GM19372 (cell line): ENCODE results near the gene PPT2.
"Not testable (repeated sequence)": the region's sequence is repeated elsewhere in the genome, so short reads cannot be mapped to it uniquely, and the experiment has no call there.

Source experiments
- ATAC-seq: cut with Tn5 transposase; IDR thresholded peaks from one replicate; pipeline ENCODE4 v1.9.1; 2021; ENCODE audit warnings: mild to moderate bottlenecking, low read depth, moderate library complexity; ENCODE audit not compliant: unreplicated experiment

Gene PPT2

DNA sequence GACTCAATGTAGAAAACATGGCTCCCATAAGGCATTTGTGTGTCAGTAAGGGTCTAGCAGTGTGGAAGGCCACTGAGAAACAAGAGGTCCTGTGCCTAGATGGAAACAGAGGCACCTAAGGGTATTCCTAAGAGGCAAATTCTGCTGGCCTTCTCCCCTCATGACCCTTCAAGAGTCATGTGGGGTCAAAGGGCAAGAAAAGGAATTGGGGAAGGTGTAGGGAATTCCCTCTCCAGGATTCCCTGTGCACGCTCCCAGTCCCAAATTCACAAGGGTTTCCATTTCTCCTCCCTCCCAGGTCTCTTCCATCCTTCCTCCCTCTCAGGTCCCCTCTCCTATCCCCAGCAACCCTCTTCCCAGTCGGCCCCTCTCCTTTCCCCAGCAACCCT is 21.4 kb downstream of the PPT2 start:
- no peak for ATAC-seq

DNA sequence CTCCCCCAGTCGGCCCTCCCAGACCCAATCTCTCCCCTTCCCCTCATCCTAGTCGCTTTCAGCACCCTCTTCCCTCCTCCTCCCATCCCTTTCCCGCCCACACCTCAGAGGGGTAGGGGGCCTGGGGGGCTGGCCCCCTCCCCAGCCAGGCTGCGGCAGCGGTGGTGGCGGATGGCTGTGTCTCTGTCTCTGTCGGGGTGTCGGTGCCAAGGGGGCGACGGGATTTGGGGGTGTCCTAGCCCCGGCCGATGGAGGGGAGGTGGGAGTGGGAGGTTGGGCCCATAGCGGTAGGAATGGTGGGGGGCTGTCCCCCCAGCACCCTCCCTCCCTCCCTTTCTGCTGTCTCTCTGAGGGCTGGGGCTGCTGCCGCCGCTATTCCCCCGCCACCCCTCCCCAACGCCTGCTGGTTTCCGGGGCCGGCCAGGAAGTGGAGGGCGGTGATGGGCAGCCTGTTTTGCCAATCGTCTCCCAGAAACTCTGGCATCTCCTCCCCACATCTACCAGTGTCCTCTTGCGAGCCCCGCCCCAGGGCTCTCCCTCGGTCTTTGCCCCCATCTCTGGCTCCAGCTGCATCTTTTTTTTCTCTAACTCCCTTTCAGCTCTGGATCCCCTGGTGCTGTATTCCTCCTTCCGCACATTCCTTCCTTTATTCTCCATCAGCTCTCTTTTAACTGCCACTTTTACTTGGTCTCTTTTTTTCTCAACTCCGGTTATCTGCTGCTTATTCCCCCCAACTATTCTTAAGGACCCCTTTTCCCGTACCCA is 22.0 kb downstream of the PPT2 start, which contains the start of gene AGPAT1:
AGPAT1 (minus strand) TSS at position 374 of the 765 bp plus-strand sequence. CDS start 4,588 bp downstream, outside the sequence.
- no peak for ATAC-seq

DNA sequence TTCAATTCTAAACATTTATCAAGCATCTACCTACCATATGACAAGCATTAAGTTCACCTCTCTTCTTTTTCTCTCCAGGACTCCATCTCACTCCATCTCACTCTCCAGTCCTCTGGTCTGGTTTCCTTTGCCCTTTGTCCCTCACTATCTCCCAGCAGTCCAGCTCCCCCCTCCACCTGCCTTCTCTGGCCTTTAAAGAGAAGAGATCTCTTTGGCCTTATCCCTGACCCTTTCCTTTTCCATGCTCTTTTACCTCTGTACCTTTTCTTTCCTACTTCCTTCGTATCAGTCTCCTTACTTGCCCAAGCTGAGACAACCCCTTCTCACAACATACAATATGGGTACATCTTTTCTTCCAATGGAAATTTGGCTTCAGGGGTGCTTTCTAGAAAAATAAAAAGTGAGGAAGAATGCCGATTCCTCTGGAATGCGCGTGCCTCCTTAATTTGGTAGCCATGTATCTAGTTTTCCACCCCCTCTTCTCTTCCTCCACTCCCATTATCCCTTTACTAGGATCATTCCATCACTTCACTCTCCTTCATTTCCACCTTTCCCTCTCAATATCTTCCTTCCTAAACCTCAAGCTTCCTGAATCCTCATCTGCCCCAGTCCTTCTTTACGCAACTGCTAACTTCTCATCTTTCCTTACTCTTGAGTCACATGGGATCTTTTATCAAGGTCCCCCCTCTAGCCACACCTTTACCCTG is 22.7 kb downstream of the PPT2 start:
- ATAC-seq = no peak

DNA sequence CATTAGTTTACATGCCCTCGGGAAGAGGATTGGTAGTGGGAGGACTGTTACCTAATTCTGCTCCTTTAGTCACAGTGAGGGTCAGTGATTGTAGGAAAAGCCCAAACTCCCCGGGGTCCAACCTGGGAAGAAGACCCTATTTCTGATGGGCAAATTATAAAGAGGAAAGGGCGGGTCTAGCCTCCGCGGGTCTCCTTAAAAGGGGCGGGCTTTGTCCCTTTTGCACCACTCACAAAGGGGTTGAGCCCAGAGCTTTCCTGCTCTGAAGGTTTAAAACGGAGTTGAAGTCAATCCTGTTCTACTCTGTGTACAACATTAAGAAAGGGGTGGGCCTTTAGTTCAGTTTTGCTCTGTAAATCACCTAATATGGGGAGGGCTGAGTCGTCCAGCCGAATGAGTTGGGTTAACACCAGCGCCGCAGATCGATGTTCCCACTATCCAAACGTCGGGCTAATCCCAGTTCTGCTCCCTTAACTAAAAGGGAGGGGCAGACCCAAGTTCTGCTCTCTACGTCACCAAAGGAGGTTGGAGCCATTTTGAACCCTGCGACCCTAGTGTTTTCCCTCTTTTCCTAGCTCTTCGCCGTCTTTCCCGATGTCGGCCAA is 23.3 kb downstream of the PPT2 start:
- no peak for ATAC-seq

DNA sequence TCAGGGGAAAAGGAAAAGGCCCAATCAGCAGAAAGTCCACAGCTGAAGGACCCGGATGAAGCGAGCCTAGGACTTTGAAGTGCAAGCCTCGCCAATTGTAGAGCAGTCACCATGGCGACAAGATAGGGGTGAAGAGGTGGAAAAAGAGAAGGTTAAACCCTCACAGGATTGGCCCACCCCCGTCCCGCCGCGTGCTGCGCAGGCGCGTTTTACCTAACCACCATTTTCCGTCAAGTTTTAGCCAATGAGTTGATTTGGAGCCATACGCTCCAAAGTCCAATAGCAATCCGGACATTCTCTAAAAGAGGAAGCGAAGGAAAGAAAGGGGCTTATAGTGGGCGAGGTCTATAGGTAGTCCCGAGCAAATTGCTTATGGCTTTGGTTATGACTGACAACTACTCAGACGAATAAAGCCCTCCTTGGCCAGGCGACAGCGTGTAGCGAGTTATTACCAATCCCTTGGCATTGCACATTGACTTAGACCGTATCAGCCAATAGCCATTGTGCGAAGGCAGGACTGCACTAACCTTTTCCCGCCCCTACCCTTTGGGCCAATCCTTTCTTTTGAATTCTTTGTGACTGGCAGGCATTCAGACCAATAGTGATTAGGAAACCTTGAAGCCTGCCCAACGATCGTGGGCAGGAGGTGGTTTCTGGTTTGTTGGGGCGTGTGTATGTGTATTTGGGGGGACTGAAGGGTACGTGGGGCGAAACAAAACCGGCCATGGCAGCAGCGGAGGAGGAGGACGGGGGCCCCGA is 24.0 kb downstream of the PPT2 start, which contains the start of gene RNF5:
RNF5 (plus strand) TSS at position 618 of the 759 bp plus-strand sequence; CDS start at position 725, 107 bp downstream.
- ATAC-seq = peak; percentile 81

DNA sequence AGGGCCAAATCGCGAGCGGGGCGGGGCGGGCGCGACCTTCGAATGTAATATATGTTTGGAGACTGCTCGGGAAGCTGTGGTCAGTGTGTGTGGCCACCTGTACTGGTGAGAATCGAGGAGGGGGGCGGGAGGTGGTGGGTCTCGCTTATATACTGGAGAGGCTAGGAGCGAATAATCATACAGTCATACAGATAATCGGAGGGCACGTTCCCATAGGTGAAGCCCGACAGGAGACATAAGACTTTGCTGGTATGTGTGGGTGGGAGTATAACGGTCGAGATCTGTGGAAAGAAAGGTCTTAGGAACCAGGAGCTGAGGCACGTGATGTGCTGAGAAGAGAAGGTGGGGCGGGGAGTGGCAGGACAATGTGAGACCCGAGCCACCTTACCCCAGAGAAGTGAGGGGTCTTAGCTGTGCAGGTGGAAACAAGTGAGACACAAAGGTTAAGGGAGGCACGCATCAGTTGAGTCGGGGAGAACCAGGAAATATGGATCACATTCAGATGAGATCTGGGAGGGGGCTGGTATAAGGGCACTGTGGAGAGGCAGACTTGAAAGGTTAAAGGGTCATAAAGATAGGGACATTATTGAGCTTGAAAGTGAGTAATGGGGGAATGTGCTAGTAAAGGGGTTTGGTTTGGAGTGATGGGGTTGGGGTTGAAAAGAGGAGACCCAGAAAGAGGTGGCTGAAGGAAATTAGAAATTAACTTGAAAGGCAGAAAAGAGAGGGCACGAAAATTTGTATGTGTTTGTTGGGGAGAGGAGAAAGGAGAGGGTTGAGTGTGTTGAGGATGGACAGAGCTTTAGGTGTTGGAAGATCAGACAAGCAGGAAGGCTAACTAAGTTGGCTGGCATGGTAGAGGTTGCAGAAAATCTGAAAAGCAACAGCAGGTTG is 24.9 kb downstream of the PPT2 start:
- no peak for ATAC-seq

GRCh38 chr6:32179766-32180405 is 25.9 kb downstream of the PPT2 start:
- no peak for ATAC-seq

DNA sequence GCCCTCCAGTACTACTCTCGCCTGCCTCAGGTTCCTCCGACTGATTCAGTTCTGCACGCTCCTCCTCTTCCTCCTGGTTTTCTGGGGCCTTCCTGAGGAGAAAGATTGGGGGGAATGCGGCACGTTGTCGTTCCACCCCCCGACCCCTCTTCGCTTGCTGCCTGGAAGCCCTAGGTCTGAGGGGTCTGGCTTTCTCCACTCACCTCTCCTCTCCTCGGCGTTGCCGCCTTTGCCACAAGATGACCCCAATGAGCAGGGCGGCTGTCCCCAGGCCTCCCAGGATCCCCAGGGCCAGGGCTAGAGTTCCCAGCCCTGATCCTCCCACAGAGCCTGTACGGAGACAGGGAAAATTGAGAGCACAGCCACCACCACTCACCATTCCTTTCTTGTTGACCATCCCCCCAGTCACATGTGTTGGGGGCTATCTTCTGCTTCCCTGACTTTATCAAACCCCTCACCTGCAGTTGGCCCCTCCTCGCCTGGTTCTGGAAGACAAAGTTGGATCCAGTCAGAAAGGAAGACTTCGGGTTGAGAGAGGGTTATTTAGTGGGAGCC is 27.3 kb downstream of the PPT2 start:
- ATAC-seq = no peak

- no peak for ATAC-seq
Observed at GRCh38 chr6:32181915-32182529, 28.1 kb downstream of the PPT2 start.

GRCh38 chr6:32182555-32182981 is 28.6 kb downstream of the PPT2 start:
- ATAC-seq = no peak

- ATAC-seq = no peak
Observed at GRCh38 chr6:32183030-32183429, 29.1 kb downstream of the PPT2 start.

DNA sequence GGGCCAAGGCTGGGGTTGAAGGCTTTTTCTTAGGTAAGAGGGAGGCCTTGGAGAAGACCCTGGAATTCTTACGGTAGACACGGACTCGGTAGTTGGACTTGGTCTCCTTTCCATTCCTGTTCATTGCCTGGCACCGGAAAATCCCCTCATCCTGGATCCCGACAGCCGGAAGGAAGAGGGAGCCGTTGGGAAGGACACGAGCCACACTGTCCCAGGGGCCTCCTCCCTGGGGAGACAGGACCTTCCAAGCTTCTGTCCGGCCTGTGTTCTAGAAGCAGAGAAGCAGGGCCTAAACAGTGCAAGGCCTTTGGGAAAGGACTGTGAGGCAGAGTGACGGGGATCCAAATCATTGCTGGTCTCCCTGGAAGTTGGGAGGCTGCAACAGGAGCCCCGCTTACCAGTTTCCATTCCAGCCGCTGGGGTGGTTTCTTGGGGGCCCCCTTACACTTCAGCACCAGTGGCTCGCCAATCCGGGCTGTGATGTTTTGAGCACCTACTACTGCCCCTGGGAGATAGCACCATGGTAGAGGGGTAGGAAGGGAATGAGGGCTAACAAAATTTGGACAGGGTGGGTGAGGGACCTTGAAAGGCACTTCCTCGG is 29.6 kb downstream of the PPT2 start:
- no peak for ATAC-seq

DNA sequence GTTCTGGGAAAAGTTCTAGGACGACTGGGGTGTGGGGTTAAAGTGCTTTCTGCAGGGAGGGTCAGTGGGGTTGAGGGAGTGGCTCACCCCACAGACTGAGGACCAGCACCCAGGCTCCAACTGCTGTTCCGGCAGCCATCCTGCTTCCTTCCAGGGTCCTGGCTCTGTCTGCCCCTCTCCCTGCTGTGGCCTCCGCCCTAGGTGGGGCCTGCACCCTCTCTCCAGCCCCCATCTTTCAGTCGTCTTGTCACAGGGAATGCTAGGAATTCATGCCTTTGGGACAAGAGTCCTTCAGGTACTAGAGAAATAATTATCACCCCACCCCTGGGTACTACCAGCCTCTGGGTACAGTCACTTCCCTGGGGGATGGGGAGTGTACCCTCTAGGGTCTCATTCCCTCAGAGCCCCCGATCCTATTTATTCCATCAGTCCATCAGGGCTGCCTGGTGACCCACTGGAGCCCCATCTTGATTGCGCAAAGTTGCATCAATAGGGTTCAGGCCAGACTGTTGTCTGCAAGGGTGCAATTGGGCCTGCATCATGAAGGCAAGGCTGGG is 30.2 kb downstream of the PPT2 start, which contains the start of gene AGER:
AGER (minus strand) TSS at position 170 of the 557 bp plus-strand sequence; CDS start at position 139, 31 bp downstream.
- ATAC-seq = no peak

- ATAC-seq = not testable (repeated sequence)
Observed at GRCh38 chr6:32185681-32186131, 31.8 kb downstream of the PPT2 start.

DNA sequence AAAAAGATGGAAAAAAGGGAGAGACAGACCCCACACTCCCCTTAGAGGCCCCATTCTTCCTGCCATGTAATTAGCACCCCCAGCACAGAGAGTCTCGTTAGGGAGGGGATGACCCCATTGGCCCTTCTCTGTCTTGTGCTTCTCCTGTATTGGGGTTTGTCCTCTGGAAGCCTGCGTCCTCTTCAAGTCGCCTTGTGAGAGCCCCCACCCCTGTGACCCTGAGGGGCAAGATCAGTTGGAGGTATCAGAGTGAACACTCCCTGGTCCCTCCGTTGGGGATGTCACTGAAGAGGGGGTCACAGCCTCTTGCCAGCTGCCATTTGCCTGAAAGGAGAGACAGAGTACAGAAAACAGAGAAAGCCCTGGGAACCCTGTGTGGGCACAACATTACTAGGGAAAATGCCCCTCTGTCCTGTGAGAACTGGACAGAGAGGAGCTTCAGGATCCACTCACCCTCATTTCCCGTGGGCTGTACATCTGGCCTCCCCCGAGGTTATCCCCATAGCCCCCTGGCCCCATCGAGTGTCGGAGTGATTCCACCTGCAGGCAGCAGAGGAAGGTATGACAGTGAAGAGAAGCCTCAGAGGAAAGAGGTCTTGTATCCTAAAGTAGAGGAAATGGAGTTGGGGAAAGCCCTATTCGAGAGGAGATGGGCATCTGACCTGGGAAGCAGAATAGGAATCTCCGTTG is 32.4 kb downstream of the PPT2 start:
- not testable (repeated sequence) for ATAC-seq

DNA sequence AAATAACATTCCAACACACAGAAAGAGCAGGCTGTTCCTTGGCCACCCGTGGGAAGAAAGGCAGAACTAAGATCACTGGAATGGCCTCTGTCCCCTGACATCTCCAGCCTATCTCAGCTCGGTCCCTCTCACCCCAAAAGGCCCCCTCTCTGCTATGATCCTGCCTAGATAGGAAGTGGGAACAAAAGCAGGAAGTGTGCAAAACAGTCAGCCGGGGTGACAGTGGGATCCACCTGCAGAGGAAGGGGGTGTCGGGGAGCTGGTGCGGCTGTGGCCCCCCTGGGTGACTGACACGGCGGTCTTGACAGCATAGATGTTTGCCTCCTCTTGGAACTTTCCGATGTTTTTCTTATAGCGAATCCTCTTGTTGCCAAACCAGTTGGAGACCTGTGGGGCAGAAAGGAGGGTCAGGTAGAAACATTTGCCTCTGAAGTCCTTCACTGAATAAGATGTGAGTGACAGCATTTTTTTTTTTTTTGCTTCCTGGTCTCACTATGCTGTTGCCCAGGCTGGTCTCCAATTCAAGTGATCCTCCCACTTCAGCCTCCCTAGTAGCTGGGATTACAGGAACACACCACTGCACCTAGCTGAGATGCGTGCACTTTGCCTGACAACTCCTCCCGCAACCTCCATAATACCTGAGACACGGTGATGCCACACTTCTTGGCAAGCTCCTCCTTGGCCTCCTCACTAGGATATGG is 33.2 kb downstream of the PPT2 start:
- ATAC-seq = no peak
